GM19397 (cell line): ENCODE data around the gene TRAF4.
"Not testable (repeated sequence)": the region's sequence is repeated elsewhere in the genome, so short reads cannot be mapped to it uniquely, and the experiment has no call there.

ENCODE experiments used
- ATAC-seq: cut with Tn5 transposase; IDR thresholded peaks from one replicate; pipeline ENCODE4 v1.9.1; 2021; ENCODE audit warnings: mild to moderate bottlenecking, moderate library complexity; ENCODE audit not compliant: unreplicated experiment

TRAF4 gene

GRCh38 chr17:28765038-28765437, 21.2 kb downstream of the TRAF4 start:
- no peak for ATAC-seq

GRCh38 chr17:28773736-28774135, 29.9 kb downstream of the TRAF4 start:
- no peak for ATAC-seq

DNA sequence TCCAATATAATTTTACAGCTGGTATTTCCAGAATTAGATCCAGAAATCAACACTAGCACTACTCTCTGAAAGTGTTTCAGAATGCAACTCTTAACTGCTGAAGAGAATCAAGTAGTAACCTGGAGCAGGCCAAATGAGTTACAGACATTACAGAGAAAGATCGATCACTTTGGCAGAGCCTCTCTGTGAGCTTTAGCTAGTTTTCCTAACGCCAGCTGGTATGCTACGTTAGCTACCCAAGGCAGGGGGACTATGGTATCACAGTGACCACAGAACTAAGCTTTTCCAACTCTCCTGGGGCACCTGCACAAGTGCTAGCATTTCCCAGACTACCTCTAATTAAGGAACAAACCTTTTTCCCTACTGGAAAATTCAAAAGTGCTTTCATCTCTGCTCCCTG, 30.4 kb downstream of the TRAF4 start:
- ATAC-seq, result no peak

- no peak for ATAC-seq
Observed at GRCh38 chr17:28777178-28777577, 33.4 kb downstream of the TRAF4 start.

DNA sequence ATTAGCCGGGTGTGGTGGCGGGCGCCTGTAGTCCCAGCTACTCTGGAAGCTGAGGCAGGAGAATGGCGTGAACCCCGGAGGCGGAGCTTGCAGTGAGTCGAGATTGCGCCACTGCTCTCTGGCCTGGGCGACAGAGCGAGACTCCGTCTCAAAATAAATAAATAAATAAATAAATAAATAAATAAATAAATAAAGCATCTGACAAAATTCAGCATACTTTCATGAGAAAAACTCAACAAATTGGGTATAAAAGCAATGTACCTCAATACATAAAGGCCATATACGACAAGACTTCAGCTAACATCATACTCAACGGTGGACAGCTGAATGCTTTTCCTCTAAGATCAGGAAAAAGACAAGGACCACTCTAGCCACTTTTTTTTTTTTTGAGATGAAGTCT, 35.8 kb downstream of the TRAF4 start:
- ATAC-seq, result not testable (repeated sequence)

- ATAC-seq, result no peak
Observed at GRCh38 chr17:28783161-28783560, 39.4 kb downstream of the TRAF4 start.

DNA sequence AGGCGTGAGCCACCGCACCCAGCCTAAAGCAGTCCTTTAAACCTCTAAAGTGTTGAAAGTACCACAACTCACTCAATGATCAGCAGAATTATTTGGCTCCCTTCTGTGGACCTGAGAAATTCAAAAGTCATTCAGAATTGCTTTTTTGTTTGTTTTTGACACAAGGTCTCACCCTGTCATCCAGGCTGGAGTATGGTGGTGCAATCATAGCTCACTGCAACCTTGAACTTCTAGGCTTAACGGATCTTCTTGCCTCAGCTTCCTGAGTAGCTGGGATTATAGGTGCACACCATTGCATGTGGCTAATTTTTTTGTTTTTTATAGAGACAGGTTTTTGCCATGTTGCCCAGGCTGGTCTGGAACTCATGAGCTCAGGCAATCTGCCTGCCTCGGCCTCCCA, 44.3 kb downstream of the TRAF4 start:
- ATAC-seq, result no peak

DNA sequence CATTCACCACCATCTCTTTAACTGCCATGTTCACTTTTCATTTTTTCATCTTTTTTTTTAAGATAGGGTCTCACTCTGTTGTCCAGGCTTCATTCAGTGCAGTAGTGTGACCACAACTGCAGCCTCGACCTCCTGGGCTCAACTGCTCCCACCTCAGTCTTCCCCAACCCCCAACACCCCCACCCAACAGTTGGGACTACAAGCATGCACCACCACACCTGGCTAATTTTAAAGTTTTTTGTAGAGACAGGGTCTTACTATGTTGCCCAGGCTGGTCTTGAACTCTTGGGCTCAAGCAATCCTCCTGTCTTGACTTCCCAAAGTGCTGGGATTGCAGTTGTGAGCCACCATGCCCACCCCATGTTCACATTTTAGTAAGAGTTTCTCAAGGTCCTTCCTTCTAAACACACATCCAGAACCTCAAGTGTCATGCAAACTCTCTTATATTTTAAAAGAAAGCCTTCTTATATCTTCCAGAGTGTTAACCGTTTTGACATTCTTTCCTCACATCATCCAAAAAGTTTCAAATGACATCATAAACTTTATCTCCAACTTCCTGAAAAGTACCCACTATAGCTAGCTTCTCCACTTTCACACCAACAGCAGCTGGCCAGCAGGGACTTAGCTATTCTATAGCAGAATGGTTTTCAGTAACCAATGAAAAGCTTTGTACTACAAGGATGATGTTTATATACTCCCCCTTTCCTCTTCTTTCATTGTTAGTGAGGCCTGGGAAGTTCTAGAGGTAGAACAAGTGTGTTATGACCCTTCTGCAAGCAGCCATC, 49.3 kb downstream of the TRAF4 start:
- ATAC-seq, result no peak

DNA sequence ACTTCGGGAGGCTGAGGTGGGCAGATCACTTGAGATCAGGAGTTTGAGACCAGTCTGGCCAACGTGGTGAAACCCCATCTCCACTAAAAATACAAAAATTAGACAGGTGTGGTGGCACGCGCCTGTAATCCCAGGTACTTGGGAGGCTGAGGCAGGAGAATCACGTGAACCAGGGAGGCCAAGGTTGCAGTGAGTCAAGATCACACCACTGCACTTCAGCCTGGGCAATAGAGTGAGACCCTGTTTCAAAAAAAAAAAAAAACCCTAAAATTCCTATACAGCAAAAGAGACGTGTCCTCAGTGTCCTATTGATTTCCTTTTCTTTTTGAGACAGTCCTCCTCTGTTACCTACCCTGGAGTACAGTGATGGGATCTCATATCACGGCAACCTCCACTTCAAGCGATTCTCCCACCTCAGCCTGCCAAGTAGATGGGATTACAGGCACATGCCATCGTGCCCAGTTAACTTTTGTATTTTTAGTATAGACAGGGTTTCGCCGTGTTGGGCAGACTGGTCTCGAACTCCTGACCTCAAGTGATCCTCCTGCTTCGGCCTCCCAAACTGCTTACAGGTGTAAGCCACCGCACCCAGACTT, 51.1 kb downstream of the TRAF4 start:
- not testable (repeated sequence) for ATAC-seq

GRCh38 chr17:28796062-28796461, 52.3 kb downstream of the TRAF4 start:
- ATAC-seq, result no peak
